Measurements from ENCODE around the gene NEK7.

DNA sequence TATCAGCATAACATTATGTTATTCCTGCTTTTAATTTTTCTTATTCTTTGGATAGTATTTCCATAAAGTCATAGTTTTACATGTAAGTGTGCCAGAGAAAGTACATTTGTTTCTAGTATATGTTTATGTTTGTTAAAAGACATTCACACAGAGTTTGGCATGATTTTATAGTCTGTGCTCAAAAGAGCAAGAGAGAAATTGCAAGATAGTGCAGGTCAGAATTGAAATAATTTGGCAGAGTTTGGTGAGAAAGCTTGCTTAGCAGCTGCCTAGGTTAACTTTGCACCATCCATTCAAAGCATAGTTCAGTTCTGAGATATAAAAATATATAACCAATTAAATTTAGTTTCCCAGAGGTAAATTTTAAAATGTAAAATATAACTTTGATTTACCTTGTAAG lies 17.0 kb downstream of the NEK7 start:
- TF ChIP-seq CTCF (conservative IDR thresholded peaks at IDR 0.05; ENCODE audit: low read depth, low read length) (no peak), FOS (IDR thresholded peaks at IDR 0.05; ENCODE audit: low read depth, low read length) (no peak)
